Measurements from ENCODE around the gene CCNF.
"Not testable (repeated sequence)": the region's sequence is repeated elsewhere in the genome, so short reads cannot be mapped to it uniquely, and the experiment has no call there.

Gene CCNF

DNA sequence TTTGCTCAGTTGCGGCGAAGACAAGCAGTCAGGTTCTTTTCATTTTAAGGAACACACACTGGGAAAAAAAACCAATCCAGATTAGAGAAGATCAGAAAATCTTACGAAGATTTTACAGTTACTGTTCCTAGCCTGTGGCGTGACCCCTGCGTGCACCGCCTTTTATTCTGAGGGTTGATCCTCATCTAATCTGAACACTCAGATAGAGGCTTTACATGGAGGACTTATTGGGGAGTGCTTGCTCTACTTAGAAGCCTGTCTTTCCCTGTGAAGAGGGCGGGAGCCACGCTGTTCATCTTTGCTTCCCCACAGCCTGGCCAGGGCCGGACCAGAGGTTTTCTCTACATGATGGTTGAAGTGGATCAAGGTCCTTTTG, 47.1 kb downstream of the CCNF start:
- Mint-ChIP-seq H3K27ac (peak overlapping the region in 2 of 3 experiments; percentile 73 to 82), H3K4me3 (peak overlapping the region; percentile 76 to 85 (median 85)), H3K27me3 (ENCODE audit: low read depth) (peaks cover 9% of the 10 kb centered on the region), H3K4me1 (peaks cover 25% of the 10 kb centered on the region), H3K36me3 (ENCODE audit: low read depth) (no peaks in the 10 kb centered on the region), H3K9me3 (no peaks in the 10 kb centered on the region)
- TF ChIP-seq, protein P1, sequence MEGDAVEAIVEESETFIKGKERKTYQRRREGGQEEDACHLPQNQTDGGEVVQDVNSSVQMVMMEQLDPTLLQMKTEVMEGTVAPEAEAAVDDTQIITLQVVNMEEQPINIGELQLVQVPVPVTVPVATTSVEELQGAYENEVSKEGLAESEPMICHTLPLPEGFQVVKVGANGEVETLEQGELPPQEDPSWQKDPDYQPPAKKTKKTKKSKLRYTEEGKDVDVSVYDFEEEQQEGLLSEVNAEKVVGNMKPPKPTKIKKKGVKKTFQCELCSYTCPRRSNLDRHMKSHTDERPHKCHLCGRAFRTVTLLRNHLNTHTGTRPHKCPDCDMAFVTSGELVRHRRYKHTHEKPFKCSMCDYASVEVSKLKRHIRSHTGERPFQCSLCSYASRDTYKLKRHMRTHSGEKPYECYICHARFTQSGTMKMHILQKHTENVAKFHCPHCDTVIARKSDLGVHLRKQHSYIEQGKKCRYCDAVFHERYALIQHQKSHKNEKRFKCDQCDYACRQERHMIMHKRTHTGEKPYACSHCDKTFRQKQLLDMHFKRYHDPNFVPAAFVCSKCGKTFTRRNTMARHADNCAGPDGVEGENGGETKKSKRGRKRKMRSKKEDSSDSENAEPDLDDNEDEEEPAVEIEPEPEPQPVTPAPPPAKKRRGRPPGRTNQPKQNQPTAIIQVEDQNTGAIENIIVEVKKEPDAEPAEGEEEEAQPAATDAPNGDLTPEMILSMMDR (IDR thresholded peaks at IDR 0.05; ENCODE audit: unreplicated experiment in 3 of 3), result no peak

DNA sequence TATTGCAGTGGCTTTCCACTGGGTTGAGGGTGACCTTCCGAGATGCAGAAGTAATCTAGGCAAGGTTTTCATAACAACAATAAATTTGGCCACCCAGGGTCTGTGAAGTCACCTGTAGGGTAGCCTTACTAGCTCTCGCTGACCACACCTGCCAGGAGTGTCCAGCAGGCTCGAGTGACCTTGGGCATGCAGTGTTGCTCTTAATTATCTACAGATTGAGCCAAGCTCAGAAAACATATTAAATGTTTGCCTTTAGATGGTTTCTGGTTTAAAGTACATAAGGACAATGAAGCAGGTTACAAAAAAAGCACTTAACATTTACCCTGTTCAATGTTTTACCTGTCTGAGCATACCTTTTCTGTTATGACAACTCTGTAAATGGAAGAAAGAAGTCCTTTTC, 47.5 kb downstream of the CCNF start:
- H3K4me3 Mint-ChIP-seq, result peak overlapping the region; percentile 76 to 85 (median 85)
- peaks cover 9% of the 10 kb centered on the region for H3K27me3 Mint-ChIP-seq (ENCODE audit: low read depth)
- peak overlapping the region in 2 of 3 experiments; percentile 73 to 82 for H3K27ac Mint-ChIP-seq
- H3K36me3 Mint-ChIP-seq (ENCODE audit: low read depth), result no peaks in the 10 kb centered on the region
- H3K9me3 Mint-ChIP-seq, result no peaks in the 10 kb centered on the region
- peaks cover 28% of the 10 kb centered on the region for H3K4me1 Mint-ChIP-seq
- TF ChIP-seq, protein P1 (IDR thresholded peaks at IDR 0.05; ENCODE audit: unreplicated experiment in 3 of 3), result no peak

DNA sequence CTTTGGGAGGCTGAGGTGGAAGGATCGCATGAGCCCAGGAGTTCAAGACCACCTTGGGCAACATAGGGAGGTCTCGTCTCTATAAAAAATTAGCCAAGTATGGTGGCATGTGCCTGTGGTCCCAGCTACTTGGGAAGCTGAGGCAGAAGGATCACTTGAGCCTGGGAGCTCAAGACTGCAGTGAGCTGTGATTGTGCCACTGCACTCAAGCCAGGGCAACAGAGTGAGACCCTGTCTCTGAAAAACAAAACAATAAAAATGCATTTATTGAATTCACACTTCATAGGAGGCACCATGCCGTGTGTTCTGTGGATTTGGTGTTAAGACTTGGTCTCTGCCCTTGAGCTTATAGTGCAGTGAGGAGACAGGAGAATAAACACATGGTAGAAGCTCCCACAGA, 48.1 kb downstream of the CCNF start:
- Mint-ChIP-seq H3K4me3 (peak overlapping the region; percentile 49 to 85 (median 85)), H3K27me3 (ENCODE audit: low read depth) (peaks cover 9% of the 10 kb centered on the region), H3K4me1 (peaks cover 34% of the 10 kb centered on the region), H3K9me3 (no peaks in the 10 kb centered on the region), H3K36me3 (ENCODE audit: low read depth) (no peaks in the 10 kb centered on the region), H3K27ac (peak overlapping the region in 2 of 3 experiments; percentile 46 to 82)
- TF ChIP-seq, protein P1 (IDR thresholded peaks at IDR 0.05; ENCODE audit: unreplicated experiment in 3 of 3), result no peak

DNA sequence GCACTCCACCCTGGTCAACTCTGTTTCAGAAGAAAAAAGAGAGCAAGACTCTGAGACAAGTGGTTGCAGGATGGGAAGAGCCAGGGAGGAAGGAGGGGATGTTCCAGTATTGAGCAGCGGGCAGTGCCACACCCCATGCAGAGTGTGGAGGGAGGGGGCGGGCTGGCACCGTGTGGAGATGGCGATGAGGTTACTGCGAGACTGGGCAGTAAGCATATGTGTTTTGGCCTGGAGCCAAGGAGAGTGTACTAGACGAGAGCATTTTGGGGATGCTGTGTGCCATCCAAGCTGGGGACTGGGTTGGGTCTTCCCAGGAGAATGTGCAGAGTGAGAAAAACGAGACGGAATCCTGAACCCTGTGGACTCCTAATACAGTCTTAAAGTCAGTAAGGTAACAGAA, 49.0 kb downstream of the CCNF start:
- Mint-ChIP-seq H3K36me3 (ENCODE audit: low read depth) (no peaks in the 10 kb centered on the region), H3K27me3 (ENCODE audit: low read depth) (peaks cover 9% of the 10 kb centered on the region), H3K4me1 (peaks cover 40% of the 10 kb centered on the region), H3K4me3 (no peak overlapping the region), H3K27ac (peak overlapping the region in 1 of 3 experiments; percentile 17), H3K9me3 (no peaks in the 10 kb centered on the region)
- TF ChIP-seq, protein P1 (IDR thresholded peaks at IDR 0.05; ENCODE audit: unreplicated experiment in 3 of 3), result no peak

DNA sequence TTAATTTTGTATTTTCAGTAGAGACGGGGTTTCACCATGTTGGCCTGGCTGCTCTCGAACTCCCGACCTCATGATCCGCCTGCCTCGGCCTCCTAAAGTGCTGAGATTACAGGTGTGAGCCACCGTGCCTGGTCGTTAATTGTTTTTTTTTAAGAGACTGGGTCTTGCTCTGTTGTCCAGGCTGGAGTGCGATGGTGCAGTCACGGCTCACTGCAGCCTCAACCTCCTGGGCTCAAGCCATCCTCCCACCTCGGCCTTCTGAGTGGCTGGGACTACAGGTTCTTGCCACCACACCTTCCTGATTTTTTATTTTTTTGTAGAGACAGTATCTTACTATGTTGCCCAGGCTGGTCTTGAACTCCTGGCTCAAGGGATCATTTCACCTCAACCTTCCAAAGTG, 50.7 kb downstream of the CCNF start:
- not testable (repeated sequence) for H3K27me3 Mint-ChIP-seq (ENCODE audit: low read depth); H3K36me3 Mint-ChIP-seq (ENCODE audit: low read depth); H3K9me3 Mint-ChIP-seq; H3K27ac Mint-ChIP-seq
- Mint-ChIP-seq H3K4me3 (peak overlapping the region in 1 of 3 experiments; percentile 50), H3K4me1 (peaks cover 56% of the 10 kb centered on the region)

DNA sequence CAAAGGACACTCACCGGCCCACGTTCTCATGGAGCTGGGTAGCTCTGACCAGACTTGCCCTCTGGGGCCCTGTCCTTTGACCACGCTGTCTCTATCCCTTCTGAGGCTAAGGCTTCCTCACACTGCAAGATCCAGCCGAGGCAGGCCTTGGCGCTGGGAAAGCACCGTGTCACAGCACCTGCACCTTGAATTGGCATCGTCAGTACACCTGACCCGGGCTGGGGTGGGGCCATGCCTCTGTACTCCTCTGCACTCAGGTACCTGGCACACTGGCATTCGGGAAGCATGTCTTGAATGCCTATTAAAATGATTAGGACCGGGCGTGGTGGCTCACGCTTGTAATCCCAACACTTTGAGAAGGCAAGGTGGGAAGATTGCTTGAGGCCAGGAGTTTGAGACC, 51.7 kb downstream of the CCNF start:
- Mint-ChIP-seq H3K27me3 (ENCODE audit: low read depth) (peaks cover 7% of the 10 kb centered on the region), H3K9me3 (no peaks in the 10 kb centered on the region), H3K4me1 (peaks cover 61% of the 10 kb centered on the region), H3K4me3 (no peak overlapping the region), H3K36me3 (ENCODE audit: low read depth) (no peaks in the 10 kb centered on the region), H3K27ac (no peak overlapping the region)
- TF ChIP-seq, protein P1 (IDR thresholded peaks at IDR 0.05; ENCODE audit: unreplicated experiment in 3 of 3), result no peak

Data from nephron (organoid).